Measurements from ENCODE around the gene TOMM40.

The TOMM40 gene

DNA sequence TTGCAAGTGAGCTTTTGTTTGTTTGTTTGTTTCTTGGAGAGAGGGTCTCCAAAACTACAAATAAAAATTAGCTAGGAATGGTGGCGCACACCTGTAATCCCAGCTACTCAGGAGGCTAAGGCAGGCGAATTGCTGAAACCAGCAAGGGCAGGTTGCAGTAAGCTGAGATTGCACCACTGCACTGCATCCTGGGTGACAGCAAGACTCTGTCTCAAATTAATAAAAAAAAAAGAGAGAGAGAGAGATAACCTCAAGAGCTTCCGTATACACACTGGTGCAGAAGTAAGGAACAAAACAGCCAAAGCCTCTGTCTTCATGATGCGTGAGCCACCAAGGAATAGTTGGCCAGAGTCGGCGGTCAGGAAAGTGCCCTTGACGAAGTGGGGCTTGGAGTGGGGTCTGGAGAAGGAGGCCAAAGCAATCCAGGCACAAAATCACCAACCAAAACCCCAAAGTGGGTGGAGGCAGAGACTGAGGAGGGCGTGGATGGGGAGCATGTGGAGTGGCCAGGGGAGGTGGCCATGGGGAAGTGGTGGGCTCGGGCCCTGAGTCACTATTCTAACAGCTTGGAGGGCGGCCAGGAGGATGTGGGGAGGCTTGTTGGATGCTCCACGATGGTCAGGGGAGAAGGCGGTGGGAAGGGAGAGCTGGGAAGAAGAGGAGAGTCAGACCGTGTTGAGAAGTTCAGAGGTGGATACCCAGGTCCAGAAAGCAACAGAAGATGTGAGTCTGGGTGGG, 21.2 kb upstream of the TOMM40 start:
- TF ChIP-seq POLR2A (IDR thresholded peaks at IDR 0.05; ENCODE audit: low read depth, low read length) = no peak
- no peak for TF ChIP-seq POLR2AphosphoS5 (IDR thresholded peaks at IDR 0.05; ENCODE audit: low read depth, low read length)
- no peak for TF ChIP-seq PAX5 (IDR thresholded peaks at IDR 0.05; ENCODE audit: insufficient read depth, low read length, severe bottlenecking)
- TF ChIP-seq POU2F2 (IDR thresholded peaks at IDR 0.05; ENCODE audit: low read depth, low read length) = no peak
- no peak for TF ChIP-seq SPI1 (IDR thresholded peaks at IDR 0.05; ENCODE audit: low read depth, low read length)
- TF ChIP-seq TAF1 (IDR thresholded peaks at IDR 0.05; ENCODE audit: low read depth, low read length) = no peak
- DNase-seq (ENCODE audit: insufficient read length, low spot score) (no peak), FAIRE-seq (no peak)

DNA sequence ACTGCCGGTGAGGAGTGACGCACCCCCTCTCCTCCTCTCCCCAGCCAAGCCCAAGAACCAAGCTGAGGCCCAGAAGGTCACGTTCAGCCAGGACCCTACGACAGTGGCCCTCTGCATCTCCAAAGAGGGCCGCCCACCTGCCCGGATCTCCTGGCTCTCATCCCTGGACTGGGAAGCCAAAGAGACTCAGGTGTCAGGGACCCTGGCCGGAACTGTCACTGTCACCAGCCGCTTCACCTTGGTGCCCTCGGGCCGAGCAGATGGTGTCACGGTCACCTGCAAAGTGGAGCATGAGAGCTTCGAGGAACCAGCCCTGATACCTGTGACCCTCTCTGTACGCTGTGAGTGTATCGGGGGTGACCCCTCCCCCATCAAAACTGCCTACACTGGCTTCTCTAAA, 19.2 kb upstream of the TOMM40 start:
- FAIRE-seq (no peak), DNase-seq (ENCODE audit: insufficient read length, low spot score) (no peak)
- TF ChIP-seq POU2F2 (IDR thresholded peaks at IDR 0.05; ENCODE audit: low read depth, low read length) (no peak), PAX5 (IDR thresholded peaks at IDR 0.05; ENCODE audit: insufficient read depth, low read length, severe bottlenecking) (no peak), TAF1 (IDR thresholded peaks at IDR 0.05; ENCODE audit: low read depth, low read length) (no peak), SPI1 (IDR thresholded peaks at IDR 0.05; ENCODE audit: low read depth, low read length) (no peak), POLR2AphosphoS5 (IDR thresholded peaks at IDR 0.05; ENCODE audit: low read depth, low read length) (no peak), POLR2A (IDR thresholded peaks at IDR 0.05; ENCODE audit: low read depth, low read length) (no peak)

DNA sequence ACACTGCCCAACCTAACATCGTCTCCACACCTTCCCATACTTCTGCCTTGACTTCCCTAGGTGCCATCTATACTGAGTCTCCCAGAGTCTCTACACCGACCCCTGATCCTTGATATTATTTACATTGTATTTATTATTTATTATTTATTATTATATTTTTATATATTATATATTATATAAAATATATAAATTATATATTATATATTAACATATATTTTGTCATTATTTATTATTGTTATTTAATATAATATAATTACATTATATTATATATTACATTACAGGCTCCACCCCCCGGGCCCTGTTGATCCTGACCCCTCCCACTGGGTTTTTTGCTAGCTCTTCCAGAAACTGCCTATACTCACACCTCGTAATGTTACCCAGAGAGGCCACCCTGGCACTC, 18.4 kb upstream of the TOMM40 start:
- no peak for TF ChIP-seq PAX5 (IDR thresholded peaks at IDR 0.05; ENCODE audit: insufficient read depth, low read length, severe bottlenecking)
- no peak for TF ChIP-seq POLR2AphosphoS5 (IDR thresholded peaks at IDR 0.05; ENCODE audit: low read depth, low read length)
- TF ChIP-seq TAF1 (IDR thresholded peaks at IDR 0.05; ENCODE audit: low read depth, low read length) = no peak
- TF ChIP-seq SPI1 (IDR thresholded peaks at IDR 0.05; ENCODE audit: low read depth, low read length) = no peak
- no peak for TF ChIP-seq POU2F2 (IDR thresholded peaks at IDR 0.05; ENCODE audit: low read depth, low read length)
- TF ChIP-seq POLR2A (IDR thresholded peaks at IDR 0.05; ENCODE audit: low read depth, low read length) = no peak
- DNase-seq (ENCODE audit: insufficient read length, low spot score) = no peak
- FAIRE-seq = no peak

DNA sequence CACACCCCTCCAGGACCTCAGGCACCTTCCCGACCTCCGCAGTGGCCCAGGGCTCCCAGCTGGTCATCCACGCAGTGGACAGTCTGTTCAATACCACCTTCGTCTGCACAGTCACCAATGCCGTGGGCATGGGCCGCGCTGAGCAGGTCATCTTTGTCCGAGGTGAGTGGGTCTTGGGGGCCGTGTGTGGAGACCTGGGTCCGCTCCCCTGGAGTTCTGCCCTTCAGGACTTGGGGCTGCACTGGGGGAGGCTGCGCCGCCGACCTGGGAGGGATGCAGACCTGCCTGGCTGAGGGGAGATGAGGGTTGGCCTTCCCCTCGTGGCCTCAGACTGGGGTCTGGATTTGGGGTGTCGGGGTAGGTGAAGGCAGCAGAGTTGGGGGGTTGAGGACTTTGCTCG, 16.7 kb upstream of the TOMM40 start:
- TF ChIP-seq SPI1 (IDR thresholded peaks at IDR 0.05; ENCODE audit: low read depth, low read length) (no peak), POLR2AphosphoS5 (IDR thresholded peaks at IDR 0.05; ENCODE audit: low read depth, low read length) (no peak), TAF1 (IDR thresholded peaks at IDR 0.05; ENCODE audit: low read depth, low read length) (no peak), POU2F2 (IDR thresholded peaks at IDR 0.05; ENCODE audit: low read depth, low read length) (no peak), POLR2A (IDR thresholded peaks at IDR 0.05; ENCODE audit: low read depth, low read length) (no peak), PAX5 (IDR thresholded peaks at IDR 0.05; ENCODE audit: insufficient read depth, low read length, severe bottlenecking) (no peak)
- DNase-seq (ENCODE audit: insufficient read length, low spot score) = no peak
- FAIRE-seq = no peak

DNA sequence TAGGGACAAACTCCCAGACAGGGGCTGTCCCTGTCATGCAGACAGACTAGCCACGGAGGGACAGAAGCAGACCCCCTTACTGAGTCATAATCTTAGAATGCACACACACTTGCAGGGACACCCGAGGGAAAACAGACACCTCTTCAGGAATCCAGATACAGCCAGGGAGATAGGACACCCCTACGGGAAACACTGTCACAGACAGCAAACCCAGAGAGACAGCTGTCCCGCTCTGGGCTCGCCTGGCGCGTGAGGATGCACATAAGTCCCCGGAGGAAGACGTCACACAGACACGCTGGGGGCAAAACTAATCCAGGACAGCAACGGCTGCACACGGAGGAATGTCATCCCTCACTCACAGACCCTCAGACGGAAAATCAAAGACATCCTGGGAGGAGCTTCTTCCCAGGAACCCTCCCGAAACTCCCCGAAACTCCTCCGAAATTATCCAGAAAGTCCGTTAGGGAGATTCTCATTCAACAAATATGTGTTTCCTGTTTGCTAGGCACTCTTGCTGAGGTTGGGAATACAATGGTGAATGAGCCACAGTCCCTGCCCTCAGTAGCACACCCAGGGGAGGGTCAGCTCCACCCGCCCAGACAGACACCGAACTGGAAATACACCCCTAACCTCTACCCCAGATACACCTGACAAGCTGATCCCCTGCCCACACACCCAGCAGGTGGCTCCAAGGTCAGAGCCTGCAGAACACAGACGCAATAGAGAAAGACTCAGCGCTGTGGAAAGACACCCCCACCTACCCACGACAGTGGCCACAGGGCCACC, 15.2 kb upstream of the TOMM40 start:
- DNase-seq (ENCODE audit: insufficient read length, low spot score) (no peak), FAIRE-seq (no peak)
- TF ChIP-seq SPI1 (IDR thresholded peaks at IDR 0.05; ENCODE audit: low read depth, low read length) (no peak), POLR2A (IDR thresholded peaks at IDR 0.05; ENCODE audit: low read depth, low read length) (no peak), POLR2AphosphoS5 (IDR thresholded peaks at IDR 0.05; ENCODE audit: low read depth, low read length) (no peak), TAF1 (IDR thresholded peaks at IDR 0.05; ENCODE audit: low read depth, low read length) (no peak), PAX5 (IDR thresholded peaks at IDR 0.05; ENCODE audit: insufficient read depth, low read length, severe bottlenecking) (no peak), POU2F2 (IDR thresholded peaks at IDR 0.05; ENCODE audit: low read depth, low read length) (no peak)

DNA sequence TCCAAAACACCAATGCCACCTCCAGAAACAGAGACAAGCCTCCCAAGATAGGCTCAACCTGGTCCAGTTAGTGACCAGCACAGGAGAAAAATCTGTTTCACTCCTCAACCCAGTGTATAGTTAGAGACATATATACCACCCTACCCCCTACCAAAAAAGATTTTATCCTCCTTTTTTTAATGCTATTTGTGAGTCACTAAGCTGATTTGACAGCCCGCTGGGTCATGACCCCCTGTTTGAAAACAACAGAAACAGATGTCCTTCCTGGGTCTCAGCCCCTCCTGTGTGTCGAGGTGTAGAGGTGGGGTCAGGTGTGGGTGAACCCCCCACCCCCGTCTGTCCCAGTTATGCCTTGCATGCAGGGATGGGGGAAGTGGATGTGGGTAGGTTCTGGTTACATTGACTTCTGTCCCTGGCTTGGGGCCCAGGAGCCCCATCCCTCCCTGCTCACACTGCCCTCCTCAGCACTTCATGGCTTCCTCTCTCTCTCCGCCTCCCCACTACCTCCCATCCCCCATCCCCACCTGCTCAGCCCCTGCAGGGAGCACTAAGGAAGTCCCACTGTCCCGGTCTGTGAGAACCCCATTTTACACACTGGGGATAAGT, 14.0 kb upstream of the TOMM40 start:
- no peak for DNase-seq (ENCODE audit: insufficient read length, low spot score)
- no peak for TF ChIP-seq POLR2AphosphoS5 (IDR thresholded peaks at IDR 0.05; ENCODE audit: low read depth, low read length)
- TF ChIP-seq PAX5 (IDR thresholded peaks at IDR 0.05; ENCODE audit: insufficient read depth, low read length, severe bottlenecking) = no peak
- no peak for TF ChIP-seq POU2F2 (IDR thresholded peaks at IDR 0.05; ENCODE audit: low read depth, low read length)
- TF ChIP-seq POLR2A (IDR thresholded peaks at IDR 0.05; ENCODE audit: low read depth, low read length) = no peak
- no peak for TF ChIP-seq TAF1 (IDR thresholded peaks at IDR 0.05; ENCODE audit: low read depth, low read length)
- TF ChIP-seq SPI1 (IDR thresholded peaks at IDR 0.05; ENCODE audit: low read depth, low read length) = no peak
- FAIRE-seq = no peak

DNA sequence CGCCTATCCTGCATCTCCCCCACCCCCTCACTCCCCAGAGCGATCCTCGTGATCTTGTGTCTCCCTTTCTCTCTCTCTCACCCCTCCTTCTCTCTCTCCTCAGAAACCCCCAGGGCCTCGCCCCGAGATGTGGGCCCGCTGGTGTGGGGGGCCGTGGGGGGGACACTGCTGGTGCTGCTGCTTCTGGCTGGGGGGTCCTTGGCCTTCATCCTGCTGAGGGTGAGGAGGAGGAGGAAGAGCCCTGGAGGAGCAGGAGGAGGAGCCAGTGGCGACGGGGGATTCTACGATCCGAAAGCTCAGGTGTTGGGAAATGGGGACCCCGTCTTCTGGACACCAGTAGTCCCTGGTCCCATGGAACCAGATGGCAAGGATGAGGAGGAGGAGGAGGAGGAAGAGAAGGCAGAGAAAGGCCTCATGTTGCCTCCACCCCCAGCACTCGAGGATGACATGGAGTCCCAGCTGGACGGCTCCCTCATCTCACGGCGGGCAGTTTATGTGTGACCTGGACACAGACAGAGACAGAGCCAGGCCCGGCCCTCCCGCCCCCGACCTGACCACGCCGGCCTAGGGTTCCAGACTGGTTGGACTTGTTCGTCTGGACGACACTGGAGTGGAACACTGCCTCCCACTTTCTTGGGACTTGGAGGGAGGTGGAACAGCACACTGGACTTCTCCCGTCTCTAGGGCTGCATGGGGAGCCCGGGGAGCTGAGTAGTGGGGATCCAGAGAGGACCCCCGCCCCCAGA, 12.8 kb upstream of the TOMM40 start:
- no peak for TF ChIP-seq PAX5 (IDR thresholded peaks at IDR 0.05; ENCODE audit: insufficient read depth, low read length, severe bottlenecking)
- no peak for TF ChIP-seq POLR2AphosphoS5 (IDR thresholded peaks at IDR 0.05; ENCODE audit: low read depth, low read length)
- TF ChIP-seq POU2F2 (IDR thresholded peaks at IDR 0.05; ENCODE audit: low read depth, low read length) = no peak
- TF ChIP-seq TAF1 (IDR thresholded peaks at IDR 0.05; ENCODE audit: low read depth, low read length) = no peak
- TF ChIP-seq POLR2A (IDR thresholded peaks at IDR 0.05; ENCODE audit: low read depth, low read length) = no peak
- no peak for TF ChIP-seq SPI1 (IDR thresholded peaks at IDR 0.05; ENCODE audit: low read depth, low read length)
- FAIRE-seq = no peak
- no peak for DNase-seq (ENCODE audit: insufficient read length, low spot score)

DNA sequence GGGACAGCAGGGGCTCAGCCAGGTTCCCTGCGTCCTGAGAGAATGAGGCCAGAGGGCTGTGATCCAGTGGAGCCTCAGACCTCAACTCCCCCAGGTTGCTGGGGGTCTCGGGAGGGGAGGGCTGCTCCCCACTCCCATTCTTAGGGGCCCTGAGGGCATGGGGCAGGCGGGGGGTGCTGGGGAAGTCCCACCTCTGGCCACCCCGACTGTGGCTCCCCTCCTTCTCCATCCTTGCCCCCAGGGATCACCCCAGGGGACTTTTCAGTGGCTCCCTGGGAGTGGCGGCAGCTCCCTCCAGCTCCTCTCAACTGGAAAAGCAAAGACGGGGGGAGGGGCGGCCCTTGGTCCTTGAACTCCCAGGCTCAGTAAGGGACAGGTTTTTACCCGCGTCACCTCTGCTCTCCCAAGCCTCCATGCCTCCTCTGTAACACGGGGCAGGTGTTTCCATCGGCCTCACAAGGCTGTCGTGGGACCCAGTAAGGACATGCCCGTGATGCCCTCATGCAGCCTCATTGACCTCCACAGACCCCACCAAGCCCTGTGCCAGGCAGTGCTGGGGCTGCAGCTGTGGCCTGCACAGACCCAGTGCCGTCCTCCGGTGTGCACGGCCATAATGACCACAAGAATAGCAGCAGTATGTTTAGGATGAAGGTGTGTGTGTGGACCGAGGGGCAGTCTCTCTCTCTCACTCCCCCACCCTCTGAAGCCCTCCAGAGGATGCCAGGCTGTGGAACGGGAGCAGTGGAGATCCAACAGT, 11.6 kb upstream of the TOMM40 start:
- DNase-seq (ENCODE audit: insufficient read length, low spot score) = no peak
- no peak for FAIRE-seq
- TF ChIP-seq POLR2AphosphoS5 (IDR thresholded peaks at IDR 0.05; ENCODE audit: low read depth, low read length) = no peak
- TF ChIP-seq POLR2A (IDR thresholded peaks at IDR 0.05; ENCODE audit: low read depth, low read length) = no peak
- no peak for TF ChIP-seq PAX5 (IDR thresholded peaks at IDR 0.05; ENCODE audit: insufficient read depth, low read length, severe bottlenecking)
- TF ChIP-seq POU2F2 (IDR thresholded peaks at IDR 0.05; ENCODE audit: low read depth, low read length) = no peak

Measured in GM12891 (cell line).